NCI-H2171 (cell line): ENCODE results near the gene LMF1.

Experiments
- DNase-seq: peaks from one replicate; lab custom pipeline; 2025; lab: John Stamatoyannopoulos, UW

Gene LMF1

GRCh38 chr16:912684-913613 is 57.8 kb downstream of the LMF1 start:
- DNase-seq: no peak

GRCh38 chr16:912322-912683 is 58.5 kb downstream of the LMF1 start:
- no peak for DNase-seq

- no peak for DNase-seq
Observed at GRCh38 chr16:911604-912321, 59.0 kb downstream of the LMF1 start.

GRCh38 chr16:911101-911500 is 59.7 kb downstream of the LMF1 start:
- DNase-seq: no peak

GRCh38 chr16:910181-910580 is 60.6 kb downstream of the LMF1 start:
- no peak for DNase-seq

GRCh38 chr16:909281-910000 is 61.3 kb downstream of the LMF1 start:
- DNase-seq: no peak

- DNase-seq: no peak
Observed at GRCh38 chr16:908526-909155, 62.1 kb downstream of the LMF1 start.

GRCh38 chr16:907842-908241 is 62.9 kb downstream of the LMF1 start:
- DNase-seq: no peak

GRCh38 chr16:907361-907760 is 63.4 kb downstream of the LMF1 start:
- no peak for DNase-seq

- no peak for DNase-seq
Observed at GRCh38 chr16:906296-906695, 64.5 kb downstream of the LMF1 start.

GRCh38 chr16:901715-902601 is 68.8 kb downstream of the LMF1 start:
- DNase-seq: no peak

GRCh38 chr16:901149-901548 is 69.6 kb downstream of the LMF1 start:
- DNase-seq: no peak

- no peak for DNase-seq
Observed at GRCh38 chr16:900211-900610, 70.6 kb downstream of the LMF1 start.

GRCh38 chr16:899683-900060 is 71.1 kb downstream of the LMF1 start:
- DNase-seq: no peak

- no peak for DNase-seq
Observed at GRCh38 chr16:898761-899682, 71.8 kb downstream of the LMF1 start.

- no peak for DNase-seq
Observed at GRCh38 chr16:898216-898615, 72.6 kb downstream of the LMF1 start.

- no peak for DNase-seq
Observed at GRCh38 chr16:897701-898100, 73.1 kb downstream of the LMF1 start.

GRCh38 chr16:897200-897543 is 73.6 kb downstream of the LMF1 start:
- no peak for DNase-seq

- no peak for DNase-seq
Observed at GRCh38 chr16:896261-897199, 74.3 kb downstream of the LMF1 start.
